LNCaP clone FGC (cell line): Measurements from ENCODE around the gene MAPK8IP2.

ENCODE experiments used
- DNase-seq: peaks from one replicate; pipeline ENCODE4 v3.0.0-alpha.2; 2011; ENCODE audit warnings: low read depth
- H3K4me3 ChIP-seq: 2 replicates; pipeline ENCODE4 v1.5.1; 2011; ENCODE audit warnings: mild to moderate bottlenecking, low read depth, low read length, control low read depth
- TF ChIP-seq, protein P1 (sequence below): IDR thresholded peaks from 2 replicates; pipeline ENCODE4 v1.5.1; 2012; ENCODE audit warnings: mild to moderate bottlenecking; ENCODE audit not compliant: control insufficient read depth, insufficient read depth; ENCODE audit errors: extremely low read depth

MAPK8IP2 gene

DNA sequence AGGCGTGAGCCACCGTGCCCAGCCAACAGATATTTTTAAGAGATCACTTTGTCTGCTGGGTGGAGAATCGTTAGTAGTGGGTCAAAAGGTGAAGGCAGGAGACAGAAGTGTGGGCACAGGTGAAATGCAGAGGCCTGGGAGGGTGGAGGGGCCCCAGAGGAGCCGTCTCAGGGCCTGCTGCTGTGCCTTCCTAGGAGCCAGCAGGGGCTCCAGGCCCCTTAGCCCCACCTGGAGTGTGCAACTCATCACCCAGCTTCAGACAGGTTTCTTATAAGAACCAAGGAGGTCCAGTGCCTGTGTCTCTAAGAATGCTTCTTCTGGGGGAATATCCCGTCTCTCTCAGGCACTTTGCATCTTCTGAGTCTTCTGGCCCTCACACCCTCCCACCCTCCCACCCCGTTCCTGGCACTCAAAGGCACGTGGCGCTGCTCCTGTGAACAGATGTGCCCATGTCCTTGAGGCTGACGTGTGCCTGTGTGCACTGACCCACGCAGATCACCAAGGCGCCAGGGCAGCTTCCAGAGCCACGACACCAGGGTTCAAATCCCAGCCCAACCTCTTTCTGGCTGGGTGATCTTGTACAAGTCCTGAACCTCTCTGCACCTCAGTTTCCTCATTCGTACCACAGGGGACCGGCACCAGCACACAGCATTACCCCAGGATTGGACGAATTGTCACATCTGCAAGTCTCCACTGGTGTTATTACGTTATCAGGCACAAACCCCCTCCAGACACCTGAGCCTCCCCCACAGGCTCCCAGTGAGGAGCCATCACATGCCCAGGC lies 23.9 kb downstream of the MAPK8IP2 start:
- TF ChIP-seq, protein P1, sequence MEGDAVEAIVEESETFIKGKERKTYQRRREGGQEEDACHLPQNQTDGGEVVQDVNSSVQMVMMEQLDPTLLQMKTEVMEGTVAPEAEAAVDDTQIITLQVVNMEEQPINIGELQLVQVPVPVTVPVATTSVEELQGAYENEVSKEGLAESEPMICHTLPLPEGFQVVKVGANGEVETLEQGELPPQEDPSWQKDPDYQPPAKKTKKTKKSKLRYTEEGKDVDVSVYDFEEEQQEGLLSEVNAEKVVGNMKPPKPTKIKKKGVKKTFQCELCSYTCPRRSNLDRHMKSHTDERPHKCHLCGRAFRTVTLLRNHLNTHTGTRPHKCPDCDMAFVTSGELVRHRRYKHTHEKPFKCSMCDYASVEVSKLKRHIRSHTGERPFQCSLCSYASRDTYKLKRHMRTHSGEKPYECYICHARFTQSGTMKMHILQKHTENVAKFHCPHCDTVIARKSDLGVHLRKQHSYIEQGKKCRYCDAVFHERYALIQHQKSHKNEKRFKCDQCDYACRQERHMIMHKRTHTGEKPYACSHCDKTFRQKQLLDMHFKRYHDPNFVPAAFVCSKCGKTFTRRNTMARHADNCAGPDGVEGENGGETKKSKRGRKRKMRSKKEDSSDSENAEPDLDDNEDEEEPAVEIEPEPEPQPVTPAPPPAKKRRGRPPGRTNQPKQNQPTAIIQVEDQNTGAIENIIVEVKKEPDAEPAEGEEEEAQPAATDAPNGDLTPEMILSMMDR = no peak
- DNase-seq = no peak
- no peak overlapping the region for H3K4me3 ChIP-seq

DNA sequence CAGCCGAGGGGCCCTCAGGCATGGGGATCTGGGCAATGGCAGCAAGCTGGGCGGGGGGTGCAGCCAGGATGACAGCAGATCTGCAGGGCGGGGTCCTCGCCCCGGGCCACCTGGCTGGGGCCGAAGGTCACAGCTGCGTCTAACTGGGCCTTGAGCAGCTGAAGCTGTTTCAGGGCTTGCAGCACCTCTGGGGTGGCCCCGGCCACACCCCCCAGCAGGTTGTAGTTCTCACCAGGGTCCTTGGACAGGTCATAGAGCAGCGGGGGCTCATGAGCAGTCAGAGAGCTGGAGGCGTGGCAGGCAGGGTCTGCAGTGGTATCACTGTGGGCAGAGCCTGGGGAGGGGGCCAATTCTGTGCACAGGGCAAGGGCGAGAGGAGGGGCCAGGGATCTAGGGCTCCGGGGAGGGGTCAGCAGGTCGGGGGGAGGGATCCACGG lies 24.6 kb downstream of the MAPK8IP2 start:
- H3K4me3 ChIP-seq = no peak overlapping the region
- TF ChIP-seq, protein P1 = no peak
- DNase-seq = no peak

GRCh38 chr22:50625568-50626313 lies 25.1 kb downstream of the MAPK8IP2 start:
- DNase-seq = no peak
- TF ChIP-seq, protein P1 = no peak
- no peak overlapping the region for H3K4me3 ChIP-seq

DNA sequence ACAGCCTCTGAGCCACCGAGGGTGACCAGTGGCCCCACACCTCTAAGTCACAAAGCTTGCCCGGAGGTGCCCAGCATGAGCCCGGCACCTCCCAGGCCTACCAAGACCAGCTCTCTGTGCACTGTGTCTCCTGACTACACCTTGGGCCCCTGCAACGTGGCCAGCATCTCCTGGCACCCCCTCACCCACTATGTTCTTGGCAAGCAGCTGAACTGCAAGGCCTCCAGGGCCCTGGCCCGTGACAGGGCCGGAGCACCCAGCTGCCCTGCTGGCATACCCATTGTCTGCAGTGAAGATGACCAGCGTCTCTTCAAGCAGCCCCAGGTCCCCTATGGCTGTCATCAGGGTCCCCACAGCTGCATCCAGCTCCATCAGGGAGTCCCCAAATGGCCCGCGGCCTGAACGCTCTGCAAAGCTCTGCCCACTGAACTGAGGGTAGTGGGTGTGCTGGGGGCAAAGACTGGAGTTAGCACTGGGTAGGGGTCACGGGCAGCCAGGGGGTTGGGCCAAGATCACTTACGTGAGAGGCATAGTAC lies 25.8 kb downstream of the MAPK8IP2 start:
- H3K4me3 ChIP-seq = no peak overlapping the region; the same call in 1 of the 2 replicates
- TF ChIP-seq, protein P1 = no peak
- DNase-seq = no peak

DNA sequence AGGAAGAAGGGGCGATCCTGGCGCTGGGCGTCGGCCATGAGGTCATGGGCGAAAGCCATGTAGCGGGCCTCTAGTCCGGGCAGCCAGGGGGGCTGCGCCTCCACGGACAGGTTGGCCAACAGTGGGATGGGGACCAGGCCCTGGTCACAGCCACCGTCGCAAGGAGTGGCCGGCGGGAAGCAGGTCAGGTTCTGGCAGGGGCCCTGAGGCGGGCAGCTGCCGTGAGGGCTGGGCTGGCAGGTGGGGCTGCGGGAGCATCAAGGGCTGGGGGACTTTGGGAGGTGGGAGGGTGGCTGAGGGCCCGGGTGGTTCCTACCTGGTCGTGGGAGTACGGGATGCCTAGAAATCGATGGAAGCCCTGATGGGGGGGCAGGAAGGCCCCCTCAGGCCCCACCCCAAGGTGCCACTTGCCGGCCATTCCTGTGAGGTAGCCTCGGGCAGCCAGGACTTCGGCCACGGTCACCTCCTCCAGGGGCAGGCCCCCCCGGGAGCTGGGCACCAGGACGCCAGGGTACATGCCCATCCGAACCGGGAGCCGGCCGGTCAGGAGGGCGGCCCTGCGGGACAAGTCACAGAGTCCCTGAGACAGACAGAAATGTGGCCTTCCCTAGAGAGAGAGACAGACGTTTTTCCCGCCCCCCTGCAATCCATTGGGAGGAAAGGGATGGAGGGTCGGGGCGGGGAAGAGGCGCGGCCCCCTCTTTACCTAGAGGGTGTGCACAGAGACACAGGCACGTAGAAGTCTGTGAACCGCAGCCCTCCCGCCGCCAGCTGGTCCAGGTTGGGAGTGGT lies 26.5 kb downstream of the MAPK8IP2 start:
- DNase-seq = no peak
- TF ChIP-seq, protein P1 = no peak
- H3K4me3 ChIP-seq = peak overlapping the region; percentile 86
